Neural cell (in vitro differentiated cells): Measurements from ENCODE around the gene RERE. TPM values are rescaled to one million over a fixed set of nuclear protein-coding genes. Genes with fewer than 3 reads are reported as not detected.

ENCODE experiments used
- H2AFZ ChIP-seq: fragments of 200-600, 300-800 bp; sonication (generic), shearing (Covaris generic); 2 replicates; pipeline ENCODE4 v1.6.0; 2014; ENCODE audit warnings: low read depth, mild to moderate bottlenecking, antibody characterized with exemption, low read length, moderate library complexity
- H3F3A ChIP-seq: fragments of 200-600 bp; shearing (Covaris generic); 2 replicates; pipeline ENCODE4 v1.6.1; 2016; ENCODE audit warnings: mild to moderate bottlenecking, moderate library complexity, mixed read lengths, antibody characterized with exemption, low read length; ENCODE audit not compliant: insufficient read depth, poor library complexity, severe bottlenecking
- H3K27ac ChIP-seq: fragments of 200-600, 300-800 bp; sonication (generic), shearing (Covaris generic); 2 replicates; pipeline ENCODE4 v1.5.1; 2014; ENCODE audit warnings: mild to moderate bottlenecking, low read length, moderate library complexity
- H3K27me3 ChIP-seq: fragments of 300-800, 200-600 bp; sonication (generic), shearing (Covaris generic); 2 replicates; pipeline ENCODE4 v1.6.0; 2014; ENCODE audit warnings: mild to moderate bottlenecking, low read depth, low read length, moderate library complexity; ENCODE audit not compliant: insufficient read depth
- H3K36me3 ChIP-seq: fragments of 300-800, 200-600 bp; sonication (generic), shearing (Covaris generic); 2 replicates; pipeline ENCODE4 v1.5.1; 2014; ENCODE audit warnings: mild to moderate bottlenecking, antibody characterized with exemption, low read length, moderate library complexity; ENCODE audit not compliant: insufficient read depth
- H3K4me2 ChIP-seq: fragments of 300-800, 200-600 bp; sonication (generic), shearing (Covaris generic); 2 replicates; pipeline ENCODE4 v1.6.0; 2014; ENCODE audit warnings: mild to moderate bottlenecking, low read length
- H3K4me3 ChIP-seq: fragments of 300-800, 200-600 bp; sonication (generic), shearing (Covaris generic); 2 replicates; pipeline ENCODE4 v1.5.1; 2014; ENCODE audit warnings: mild to moderate bottlenecking, low read length, moderate library complexity
- H3K79me2 ChIP-seq: fragments of 200-600 bp; shearing (Covaris generic); replicated peaks from 2 replicates; pipeline ENCODE4 v1.6.0; 2014; ENCODE audit warnings: mild to moderate bottlenecking, low read length, moderate library complexity; ENCODE audit not compliant: insufficient read depth
- H3K9ac ChIP-seq: fragments of 300-800, 200-600 bp; sonication (generic), shearing (Covaris generic); 2 replicates; pipeline ENCODE4 v1.6.1; 2016; ENCODE audit warnings: mild to moderate bottlenecking, low read length, mixed read lengths
- H3K9me2 ChIP-seq: fragments of 200-600 bp; shearing (Covaris generic); 2 replicates; pipeline ENCODE4 v1.6.1; 2016; ENCODE audit warnings: mild to moderate bottlenecking, low read length, mixed read lengths; ENCODE audit not compliant: insufficient read depth
- H3K9me3 ChIP-seq: fragments of 200-600, 300-800 bp; sonication (generic), shearing (Covaris generic); 2 replicates; pipeline ENCODE4 v1.6.1; 2016; ENCODE audit warnings: mild to moderate bottlenecking, mixed run types, low read length, moderate library complexity, mixed read lengths
- H4K20me1 ChIP-seq: fragments of 200-600 bp; shearing (Covaris generic); 2 replicates; pipeline ENCODE4 v1.6.1; 2016; ENCODE audit warnings: mild to moderate bottlenecking, mixed run types; ENCODE audit not compliant: insufficient read depth
- CTCF ChIP-seq: fragments of 450-650 bp; IDR thresholded peaks from 2 replicates; pipeline ENCODE4 v1.5.1; 2014; ENCODE audit warnings: antibody characterized with exemption, mild to moderate bottlenecking, moderate library complexity; ENCODE audit not compliant: poor library complexity, severe bottlenecking
- EP300 ChIP-seq: fragments of 450-650 bp; conservative IDR thresholded peaks from 2 replicates; pipeline ENCODE4 v1.6.1; 2014; ENCODE audit warnings: antibody characterized with exemption, mild to moderate bottlenecking, moderate library complexity; ENCODE audit not compliant: poor library complexity, severe bottlenecking
- EZH2 ChIP-seq: fragments of 200-600, 300-800 bp; shearing (Covaris generic), sonication (generic); IDR thresholded peaks from 2 replicates; pipeline ENCODE4 v1.6.1; 2014; ENCODE audit warnings: antibody characterized with exemption, low read length, borderline replicate concordance, mild to moderate bottlenecking; ENCODE audit not compliant: insufficient read depth, poor library complexity, severe bottlenecking
- MXI1 ChIP-seq: fragments of 450-650 bp; conservative IDR thresholded peaks from 2 replicates; pipeline ENCODE4 v1.6.1; 2014; ENCODE audit warnings: antibody characterized with exemption, mild to moderate bottlenecking; ENCODE audit not compliant: poor library complexity, severe bottlenecking
- POLR2AphosphoS5 ChIP-seq: IDR thresholded peaks from 2 replicates; pipeline ENCODE4 v1.6.1; 2012
- RAD21 ChIP-seq: fragments of 450-650 bp; conservative IDR thresholded peaks from 2 replicates; pipeline ENCODE4 v1.6.1; 2014; ENCODE audit warnings: antibody characterized with exemption, mild to moderate bottlenecking, moderate library complexity
- REST ChIP-seq: IDR thresholded peaks from 2 replicates; pipeline ENCODE4 v1.6.1; 2012; ENCODE audit warnings: borderline replicate concordance
- SMC3 ChIP-seq: fragments of 450-650 bp; conservative IDR thresholded peaks from 2 replicates; pipeline ENCODE4 v1.6.1; 2014; ENCODE audit warnings: antibody characterized with exemption, mild to moderate bottlenecking, moderate library complexity; ENCODE audit not compliant: poor library complexity
- TAF1 ChIP-seq: IDR thresholded peaks from 2 replicates; pipeline ENCODE4 v1.6.1; 2012; ENCODE audit warnings: low read depth
- polyA plus RNA-seq: library from polyadenylated mRNA; depleted of rRNA; stranded (reverse); fragments of >200 nt; gene quantifications from 2 replicates; pipeline ENCODE4 v1.2.3, GENCODE V29; 2014

Gene RERE
- polyA plus RNA-seq, 1 donor from 2014 or later, result 21.0 TPM

DNA sequence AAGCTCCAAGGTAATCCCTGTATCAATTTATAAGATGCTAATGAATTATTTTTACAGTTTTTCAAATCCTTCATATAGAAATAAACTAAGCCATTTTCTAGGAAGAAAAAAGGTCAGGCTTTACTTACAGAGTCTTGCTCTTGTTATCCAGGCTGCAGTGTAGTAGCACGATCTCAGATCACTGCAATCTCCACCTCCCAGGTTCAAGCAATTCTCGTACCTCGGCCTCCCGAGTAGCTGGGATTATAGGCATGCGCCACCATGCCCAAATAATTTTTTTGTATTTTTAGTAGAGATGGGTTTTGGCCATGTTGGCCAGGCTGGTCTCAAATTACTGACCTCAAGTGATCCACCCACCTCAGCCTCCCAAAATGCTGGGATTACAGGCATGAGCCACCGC lies 27.0 kb downstream of the RERE start:
- no peaks in the 10 kb centered on the region for H3K36me3 ChIP-seq
- H3K9me2 ChIP-seq, result no peaks in the 10 kb centered on the region
- H3K79me2 ChIP-seq, result peaks cover 83% of the 10 kb centered on the region
- no peak overlapping the region for H3K9ac ChIP-seq
- H3K27me3 ChIP-seq, result no peaks in the 10 kb centered on the region
- TF ChIP-seq SMC3 (no peak), TAF1 (no peak), REST (no peak), RAD21 (no peak), EP300 (no peak), POLR2AphosphoS5 (no peak), MXI1 (no peak), EZH2 (no peak), CTCF (no peak)
- no peak overlapping the region for H2AFZ ChIP-seq
- no peak overlapping the region for H3K4me3 ChIP-seq
- no peaks in the 10 kb centered on the region for H3F3A ChIP-seq
- H3K4me2 ChIP-seq, result no peak overlapping the region
- H3K9me3 ChIP-seq, result no peaks in the 10 kb centered on the region
- H3K27ac ChIP-seq, result no peak overlapping the region
- peaks cover 3% of the 10 kb centered on the region for H4K20me1 ChIP-seq

DNA sequence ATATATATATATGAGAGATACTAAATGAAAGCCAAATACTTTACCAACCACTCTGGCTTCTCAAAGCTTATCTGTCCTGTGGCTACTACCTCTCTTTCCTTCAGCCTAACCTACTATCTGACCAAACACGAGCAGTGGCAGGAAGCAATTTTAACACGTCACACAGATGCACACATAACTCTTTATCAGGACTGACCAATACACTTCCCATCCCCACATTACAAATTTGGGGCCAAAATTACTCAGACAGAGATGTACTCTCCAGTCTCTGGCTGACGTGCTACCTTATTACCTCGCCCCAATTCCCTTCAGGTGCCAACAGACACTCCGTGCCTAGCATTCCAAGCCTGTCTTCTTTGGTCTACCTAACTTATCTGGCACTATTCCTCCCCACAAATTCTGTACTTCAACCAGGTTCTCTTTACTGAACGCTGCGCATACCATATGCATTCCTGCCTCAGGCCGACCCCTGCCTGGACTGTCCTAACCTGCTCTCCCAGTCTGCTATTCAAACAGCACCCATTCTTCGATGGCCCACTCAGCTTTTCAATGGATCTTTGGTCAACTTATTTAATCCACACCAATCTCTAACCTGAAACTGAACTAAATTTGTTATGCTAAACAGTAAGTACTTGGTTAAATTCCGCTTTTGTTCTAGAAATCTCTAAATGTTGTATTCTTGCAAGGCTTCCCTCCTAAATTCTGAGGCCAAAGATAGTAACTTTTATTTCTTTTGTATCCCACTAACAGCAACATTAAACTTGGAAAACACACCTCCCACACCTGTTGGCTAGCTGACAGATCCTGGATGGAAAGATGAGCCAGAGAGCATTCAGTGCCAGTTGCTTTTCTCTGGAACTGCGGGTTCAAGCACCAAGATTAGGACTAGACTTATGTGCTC lies 27.9 kb downstream of the RERE start:
- no peak overlapping the region for H3K4me3 ChIP-seq
- H3F3A ChIP-seq, result no peaks in the 10 kb centered on the region
- no peaks in the 10 kb centered on the region for H3K9me2 ChIP-seq
- H2AFZ ChIP-seq, result no peak overlapping the region
- no peak overlapping the region for H3K9ac ChIP-seq
- H4K20me1 ChIP-seq, result peaks cover 3% of the 10 kb centered on the region
- no peak overlapping the region for H3K4me2 ChIP-seq
- TF ChIP-seq CTCF, result no peak
- TF ChIP-seq MXI1, result no peak
- TF ChIP-seq REST, result no peak
- no peak for TF ChIP-seq SMC3
- TF ChIP-seq EP300, result no peak
- TF ChIP-seq RAD21, result no peak
- no peak for TF ChIP-seq EZH2
- no peak for TF ChIP-seq POLR2AphosphoS5
- no peak for TF ChIP-seq TAF1
- no peaks in the 10 kb centered on the region for H3K36me3 ChIP-seq
- no peaks in the 10 kb centered on the region for H3K9me3 ChIP-seq
- H3K27me3 ChIP-seq, result no peaks in the 10 kb centered on the region
- H3K79me2 ChIP-seq, result peaks cover 85% of the 10 kb centered on the region
- no peak overlapping the region for H3K27ac ChIP-seq
